Astrocyte (in vitro differentiated cells and primary cell): ENCODE data around the gene KRTAP6-2. TPM values are rescaled to one million over a fixed set of nuclear protein-coding genes. Genes with fewer than 3 reads are reported as not detected.

ENCODE experiments used
- DNase-seq: peaks from one replicate; pipeline ENCODE4 v3.0.0-alpha.2; 2010; ENCODE audit warnings: low read depth
- FAIRE-seq: peaks from 2 replicates; lab custom pipeline; 2011; peaks lifted over from hg19 to GRCh38; lab: Jason Lieb, UNC
- H2AFZ ChIP-seq: 2 replicates; pipeline ENCODE4 v1.6.0; 2012; ENCODE audit warnings: low read depth, low read length, inconsistent platforms
- H3K27ac ChIP-seq: 2 replicates; pipeline ENCODE4 v1.5.1; 2011; ENCODE audit warnings: low read depth, low read length, inconsistent platforms
- H3K27me3 ChIP-seq: 2 replicates; pipeline ENCODE4 v1.6.0; 2011; ENCODE audit warnings: low read length, inconsistent platforms; ENCODE audit not compliant: insufficient read depth
- H3K36me3 ChIP-seq: 2 replicates; pipeline ENCODE4 v1.5.1; 2011; ENCODE audit warnings: low read length, inconsistent platforms; ENCODE audit not compliant: insufficient read depth
- H3K4me1 ChIP-seq: 2 replicates; pipeline ENCODE4 v1.5.1; 2011; ENCODE audit warnings: low read length, inconsistent platforms; ENCODE audit not compliant: insufficient read depth
- H3K4me2 ChIP-seq: 2 replicates; pipeline ENCODE4 v1.6.0; 2012; ENCODE audit warnings: low read length, inconsistent platforms
- H3K4me3 ChIP-seq: 2 replicates; pipeline ENCODE4 v1.5.1; 2011; ENCODE audit warnings: low read depth, mild to moderate bottlenecking, low read length, inconsistent platforms; ENCODE audit not compliant: insufficient read depth
- H3K79me2 ChIP-seq: 2 replicates; pipeline ENCODE4 v1.6.0; 2012; ENCODE audit warnings: mild to moderate bottlenecking, low read length, inconsistent platforms; ENCODE audit not compliant: insufficient read depth
- H3K9ac ChIP-seq: 2 replicates; pipeline ENCODE4 v1.6.0; 2012; ENCODE audit warnings: mild to moderate bottlenecking, low read length, inconsistent platforms
- H3K9me3 ChIP-seq: 2 replicates; pipeline ENCODE4 v1.5.1; 2012; ENCODE audit warnings: low read depth, mild to moderate bottlenecking, low read length, inconsistent platforms; ENCODE audit not compliant: insufficient read depth
- H4K20me1 ChIP-seq: 2 replicates; pipeline ENCODE4 v1.6.0; 2012; ENCODE audit warnings: low read length, inconsistent platforms; ENCODE audit not compliant: insufficient read depth
- H3K27ac Mint-ChIP-seq: one replicate; pipeline ENCODE4 v1.8.0; 2021; ENCODE audit warnings: mild to moderate bottlenecking, mixed read lengths; ENCODE audit not compliant: unreplicated experiment
- H3K27me3 Mint-ChIP-seq: one replicate; pipeline ENCODE4 v1.8.0; 2021; ENCODE audit warnings: low read depth, mixed read lengths; ENCODE audit not compliant: unreplicated experiment
- H3K36me3 Mint-ChIP-seq: one replicate; pipeline ENCODE4 v1.8.0; 2021; ENCODE audit warnings: low read depth, mixed read lengths; ENCODE audit not compliant: unreplicated experiment
- H3K4me1 Mint-ChIP-seq: one replicate; pipeline ENCODE4 v1.8.0; 2021; ENCODE audit warnings: low read depth, mixed read lengths; ENCODE audit not compliant: unreplicated experiment
- H3K4me3 Mint-ChIP-seq: one replicate; pipeline ENCODE4 v1.8.0; 2021; ENCODE audit warnings: mild to moderate bottlenecking, moderate library complexity, mixed read lengths; ENCODE audit not compliant: unreplicated experiment
- H3K9me3 Mint-ChIP-seq: one replicate; pipeline ENCODE4 v1.8.0; 2021; ENCODE audit warnings: mild to moderate bottlenecking, mixed read lengths; ENCODE audit not compliant: unreplicated experiment
- CTCF ChIP-seq: IDR thresholded peaks from 2 replicates; pipeline ENCODE4 v1.5.1; 2011; ENCODE audit warnings: low read depth, mild to moderate bottlenecking, inconsistent platforms, low read length, moderate library complexity; ENCODE audit not compliant: insufficient read depth
- EZH2 ChIP-seq: IDR thresholded peaks from 2 replicates; pipeline ENCODE4 v1.6.1; 2012; ENCODE audit warnings: mild to moderate bottlenecking, low read length, inconsistent platforms; ENCODE audit not compliant: insufficient read depth
- total RNA-seq: library from RNA; stranded (reverse); gene quantifications from 2 replicates; pipeline ENCODE4 v1.2.1, GENCODE V29; 2021

KRTAP6-2 gene
- total RNA-seq, 1 donor from 2014 or later = not detected

GRCh38 chr21:30620522-30620921, 21.8 kb upstream of the KRTAP6-2 start, which contains the start of gene KRTAP20-4:
Gene KRTAP20-4 (plus strand): TSS chr21:30620627.
- Histone ChIP-seq H4K20me1 (no peaks in the 10 kb centered on the region), H3K79me2 (no peaks in the 10 kb centered on the region), H3K4me3 (no peak within 1 kb of the TSS), H3K36me3 (no peaks in the 10 kb centered on the region), H3K4me1 (no peaks in the 10 kb centered on the region), H3K9ac (no peak within 1 kb of the TSS), H3K27me3 (no peaks in the 10 kb centered on the region), H3K4me2 (no peak within 1 kb of the TSS), H3K9me3 (peaks cover 2% of the 10 kb centered on the region), H2AFZ (no peak within 1 kb of the TSS), H3K27ac (no peak within 1 kb of the TSS)
- Mint-ChIP-seq H3K27me3 (no peaks in the 10 kb centered on the region), H3K4me1 (no peaks in the 10 kb centered on the region), H3K9me3 (peaks cover 4% of the 10 kb centered on the region), H3K27ac (no peak within 1 kb of the TSS), H3K4me3 (no peak within 1 kb of the TSS), H3K36me3 (no peaks in the 10 kb centered on the region)
- DNase-seq = no peak
- no peak for FAIRE-seq
- TF ChIP-seq CTCF (no peak), EZH2 (no peak)

- H3K4me3 Mint-ChIP-seq = no peak overlapping the region
- H3K27ac Mint-ChIP-seq = no peak overlapping the region
- no peaks in the 10 kb centered on the region for H3K27me3 ChIP-seq
- no peak overlapping the region for H3K4me2 ChIP-seq
- no peaks in the 10 kb centered on the region for H3K79me2 ChIP-seq
- TF ChIP-seq EZH2 (no peak), CTCF (no peak)
- DNase-seq (no peak), FAIRE-seq (no peak)
- no peak overlapping the region for H3K4me3 ChIP-seq
- H3K36me3 ChIP-seq = no peaks in the 10 kb centered on the region
- no peak overlapping the region for H3K9ac ChIP-seq
- peaks cover 4% of the 10 kb centered on the region for H3K9me3 Mint-ChIP-seq
- H4K20me1 ChIP-seq = no peaks in the 10 kb centered on the region
- H3K27me3 Mint-ChIP-seq = no peaks in the 10 kb centered on the region
- H3K4me1 Mint-ChIP-seq = no peaks in the 10 kb centered on the region
- H3K27ac ChIP-seq = no peak overlapping the region
- H3K36me3 Mint-ChIP-seq = no peaks in the 10 kb centered on the region
- no peaks in the 10 kb centered on the region for H3K4me1 ChIP-seq
- peaks cover 2% of the 10 kb centered on the region for H3K9me3 ChIP-seq
- H2AFZ ChIP-seq = no peak overlapping the region
Observed at GRCh38 chr21:30620080-30620479, 21.4 kb upstream of the KRTAP6-2 start.

- no peaks in the 10 kb centered on the region for H3K36me3 ChIP-seq
- Mint-ChIP-seq H3K36me3 (no peaks in the 10 kb centered on the region), H3K4me1 (no peaks in the 10 kb centered on the region), H3K27me3 (no peaks in the 10 kb centered on the region), H3K4me3 (no peak within 1 kb of the TSS), H3K27ac (no peak within 1 kb of the TSS), H3K9me3 (no peaks in the 10 kb centered on the region)
- no peak for DNase-seq
- H4K20me1 ChIP-seq = no peaks in the 10 kb centered on the region
- H3K27ac ChIP-seq = no peak within 1 kb of the TSS
- FAIRE-seq = no peak
- no peak within 1 kb of the TSS for H3K4me3 ChIP-seq
- H3K79me2 ChIP-seq = no peaks in the 10 kb centered on the region
- peaks cover 7% of the 10 kb centered on the region for H3K9me3 ChIP-seq
- H2AFZ ChIP-seq = no peak within 1 kb of the TSS
- TF ChIP-seq EZH2 (no peak), CTCF (no peak)
- H3K4me2 ChIP-seq = no peak within 1 kb of the TSS
- H3K4me1 ChIP-seq = no peaks in the 10 kb centered on the region
- H3K27me3 ChIP-seq = no peaks in the 10 kb centered on the region
- no peak within 1 kb of the TSS for H3K9ac ChIP-seq
Observed at GRCh38 chr21:30616125-30616524, 17.4 kb upstream of the KRTAP6-2 start, which contains the start of gene KRTAP20-1. Gene KRTAP20-1 (plus strand): TSS chr21:30616425. CDS start chr21:30616455, 30 bp downstream.
